HG02623 (cell line): ENCODE measurements around the gene CCDC106.

Source experiments
- ATAC-seq: cut with Tn5 transposase; IDR thresholded peaks from one replicate; pipeline ENCODE4 v1.9.1; 2021; ENCODE audit warnings: moderate library complexity; ENCODE audit not compliant: unreplicated experiment

CCDC106 gene

DNA sequence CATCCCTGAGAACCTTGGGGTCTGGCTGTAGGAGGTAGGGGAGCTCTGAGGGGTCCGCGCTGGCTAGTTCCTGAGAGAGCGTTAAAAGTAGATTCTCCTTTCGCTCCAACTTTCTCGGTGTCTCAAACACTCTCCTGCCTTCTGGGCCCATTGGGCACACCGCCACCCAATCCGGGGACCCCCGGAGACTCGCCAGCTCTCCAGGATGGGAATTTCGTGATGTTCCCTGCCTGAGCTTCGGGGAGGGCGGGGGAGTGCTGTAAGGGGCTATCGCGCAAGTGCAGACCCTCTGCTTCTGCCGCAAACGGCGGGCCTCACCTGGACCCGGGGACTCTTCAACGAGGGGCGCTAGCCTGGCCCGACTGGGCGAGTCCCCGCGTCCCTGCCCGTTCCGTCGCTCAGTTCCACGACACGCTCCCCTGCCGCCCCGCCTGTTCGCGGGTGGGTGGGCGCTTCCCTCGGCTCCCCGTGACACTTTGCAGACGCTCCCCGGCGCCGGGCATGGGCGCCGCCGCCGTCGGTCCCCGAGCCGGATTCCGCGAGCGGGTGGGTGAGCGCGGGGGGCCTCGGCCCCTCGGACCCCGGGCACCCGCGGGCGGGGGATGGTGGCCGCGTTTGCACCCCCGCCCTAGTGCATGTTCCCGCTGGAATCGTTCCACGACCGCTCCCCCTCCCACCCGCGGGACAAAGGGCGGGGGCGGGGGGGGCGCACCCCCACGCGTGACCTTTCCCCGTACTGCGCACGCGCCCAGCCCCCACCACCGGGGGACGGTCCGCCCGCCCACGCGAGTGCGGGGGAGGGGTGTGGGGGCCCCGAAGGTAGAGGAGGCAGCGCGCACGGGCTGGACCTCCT, at the start of gene CCDC106:
Gene CCDC106, plus strand, starts transcription at position 481 of the 853 bp plus-strand sequence. CDS start 835 bp downstream, outside the sequence.
- ATAC-seq = peak; percentile 37

- peak; percentile 40 for ATAC-seq
Observed at GRCh38 chr19:55598719-55599467, 49.1 kb upstream of the CCDC106 start.

- ATAC-seq = peak; percentile 51
Observed at GRCh38 chr19:55599468-55599841, 48.6 kb upstream of the CCDC106 start, which contains the start of gene FIZ1. Gene FIZ1 (minus strand): TSS chr19:55599517. CDS start chr19:55597865, 1,652 bp downstream.

GRCh38 chr19:55599842-55600661, 48.0 kb upstream of the CCDC106 start, which contains the start of gene ZNF524:
Gene ZNF524 (plus strand): TSS chr19:55600288. CDS start chr19:55602113, 1,825 bp downstream.
- peak; percentile 31 for ATAC-seq

DNA sequence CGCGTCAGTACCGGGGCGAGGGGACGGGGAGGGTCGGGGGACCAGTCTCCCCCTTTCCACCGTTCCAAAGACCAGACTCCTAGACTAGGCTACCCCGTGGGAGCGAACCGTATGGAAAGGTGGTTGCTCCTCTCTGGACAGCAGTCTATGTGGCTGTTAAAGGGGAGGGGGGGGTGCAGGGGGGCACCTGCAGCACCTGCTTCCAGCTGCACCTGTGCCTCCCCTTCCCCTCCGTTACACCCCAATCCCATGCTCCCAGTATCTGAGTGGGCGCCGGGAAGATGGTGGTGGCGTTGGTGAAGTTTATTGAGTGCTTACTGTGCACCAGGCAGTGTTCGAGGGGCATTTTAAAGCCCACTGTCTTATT, 47.4 kb upstream of the CCDC106 start:
- no peak for ATAC-seq

DNA sequence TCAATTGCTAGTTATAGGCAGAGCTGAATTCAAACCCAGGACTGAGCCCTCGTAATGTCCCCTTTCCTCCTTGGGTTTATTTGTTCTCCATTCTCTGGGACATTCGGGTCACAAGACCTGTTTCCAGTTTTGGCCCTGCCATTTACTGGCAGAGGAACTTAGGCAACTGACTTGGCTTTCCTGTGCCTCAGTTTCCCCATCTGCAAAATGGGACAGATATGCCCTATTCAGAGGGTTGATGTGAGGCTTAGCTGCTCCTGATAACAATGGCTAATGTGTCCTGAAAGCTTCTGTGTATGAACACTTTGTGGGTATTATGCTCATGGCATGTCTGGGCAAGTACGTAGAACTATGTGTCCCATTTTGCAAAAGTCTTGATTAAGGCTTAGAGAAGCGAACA, 46.9 kb upstream of the CCDC106 start:
- no peak for ATAC-seq

DNA sequence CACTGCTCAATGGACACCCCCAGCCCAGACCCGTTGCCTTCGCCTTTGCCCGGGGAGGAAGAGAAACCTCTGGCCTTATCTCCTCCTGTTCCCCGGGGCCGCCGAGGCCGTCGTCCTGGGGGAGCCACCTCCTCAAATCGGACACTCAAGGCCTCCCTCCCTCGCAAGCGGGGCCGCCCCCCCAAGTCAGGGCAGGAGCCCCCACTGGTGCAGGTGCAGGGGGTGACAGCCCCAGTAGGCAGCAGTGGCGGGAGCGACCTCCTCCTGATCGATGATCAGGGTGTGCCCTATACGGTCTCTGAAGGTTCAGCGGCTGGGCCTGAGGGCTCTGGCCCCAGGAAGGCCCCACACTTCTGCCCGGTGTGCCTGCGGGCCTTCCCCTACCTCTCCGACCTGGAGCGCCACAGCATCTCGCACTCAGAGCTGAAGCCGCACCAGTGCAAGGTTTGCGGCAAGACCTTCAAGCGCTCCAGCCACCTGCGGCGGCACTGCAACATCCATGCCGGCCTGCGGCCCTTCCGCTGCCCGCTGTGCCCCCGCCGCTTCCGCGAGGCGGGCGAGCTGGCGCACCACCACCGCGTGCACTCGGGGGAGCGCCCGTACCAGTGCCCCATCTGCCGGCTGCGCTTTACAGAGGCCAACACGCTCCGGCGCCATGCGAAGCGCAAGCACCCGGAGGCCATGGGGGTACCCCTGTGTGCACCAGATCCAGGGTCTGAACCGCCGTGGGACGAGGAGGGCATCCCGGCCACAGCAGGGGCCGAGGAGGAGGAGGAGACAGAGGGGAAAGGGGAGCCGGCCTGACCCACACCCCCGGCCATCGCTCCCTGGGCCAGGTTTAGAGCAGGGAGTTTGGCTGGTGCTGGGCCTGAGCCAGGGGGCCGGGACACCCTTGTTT, 45.7 kb upstream of the CCDC106 start:
- no peak for ATAC-seq

DNA sequence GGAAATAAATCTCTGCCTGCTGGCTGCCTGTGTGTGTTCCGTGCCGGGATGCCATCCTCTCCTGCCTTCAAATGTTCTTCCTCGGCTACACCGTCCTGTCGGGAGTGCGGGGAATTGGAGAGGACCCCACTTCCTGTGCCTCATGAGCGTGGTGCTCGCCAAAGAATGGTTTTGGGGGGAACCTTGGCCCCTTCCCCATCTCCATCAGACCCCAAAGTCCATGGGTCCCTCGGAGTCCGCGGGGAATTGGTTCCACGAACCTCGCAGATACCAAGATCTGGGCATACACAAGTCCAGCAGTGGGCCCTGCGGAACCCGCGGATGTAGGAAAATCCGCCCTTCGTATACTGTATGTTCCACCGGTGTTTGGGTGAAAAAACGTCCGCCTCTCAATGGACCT, 44.9 kb upstream of the CCDC106 start:
- ATAC-seq = no peak

GRCh38 chr19:55603581-55604292, 44.3 kb upstream of the CCDC106 start:
- ATAC-seq = no peak

DNA sequence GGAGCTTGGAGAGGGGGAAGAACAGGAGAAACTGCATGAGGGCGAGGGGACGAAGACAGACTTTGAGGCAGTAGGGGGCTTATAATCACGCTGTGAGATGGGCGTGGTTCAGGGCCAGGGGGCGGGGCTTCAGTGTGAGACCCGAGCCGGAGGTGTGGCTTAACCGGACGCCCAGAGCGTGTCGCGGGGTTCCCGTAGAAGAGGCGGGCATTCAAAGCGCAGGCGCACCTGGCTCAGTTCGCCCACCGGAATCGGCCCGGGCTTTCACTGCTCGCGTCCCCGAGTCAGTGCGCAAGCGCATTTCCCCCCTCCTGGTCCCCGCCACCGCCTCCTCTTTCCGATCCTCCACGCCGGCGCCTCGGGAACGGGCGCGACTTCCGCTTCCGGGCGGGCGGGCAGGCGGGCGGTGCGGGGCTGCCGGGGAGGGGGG, 42.8 kb upstream of the CCDC106 start:
- peak; percentile 65 for ATAC-seq

DNA sequence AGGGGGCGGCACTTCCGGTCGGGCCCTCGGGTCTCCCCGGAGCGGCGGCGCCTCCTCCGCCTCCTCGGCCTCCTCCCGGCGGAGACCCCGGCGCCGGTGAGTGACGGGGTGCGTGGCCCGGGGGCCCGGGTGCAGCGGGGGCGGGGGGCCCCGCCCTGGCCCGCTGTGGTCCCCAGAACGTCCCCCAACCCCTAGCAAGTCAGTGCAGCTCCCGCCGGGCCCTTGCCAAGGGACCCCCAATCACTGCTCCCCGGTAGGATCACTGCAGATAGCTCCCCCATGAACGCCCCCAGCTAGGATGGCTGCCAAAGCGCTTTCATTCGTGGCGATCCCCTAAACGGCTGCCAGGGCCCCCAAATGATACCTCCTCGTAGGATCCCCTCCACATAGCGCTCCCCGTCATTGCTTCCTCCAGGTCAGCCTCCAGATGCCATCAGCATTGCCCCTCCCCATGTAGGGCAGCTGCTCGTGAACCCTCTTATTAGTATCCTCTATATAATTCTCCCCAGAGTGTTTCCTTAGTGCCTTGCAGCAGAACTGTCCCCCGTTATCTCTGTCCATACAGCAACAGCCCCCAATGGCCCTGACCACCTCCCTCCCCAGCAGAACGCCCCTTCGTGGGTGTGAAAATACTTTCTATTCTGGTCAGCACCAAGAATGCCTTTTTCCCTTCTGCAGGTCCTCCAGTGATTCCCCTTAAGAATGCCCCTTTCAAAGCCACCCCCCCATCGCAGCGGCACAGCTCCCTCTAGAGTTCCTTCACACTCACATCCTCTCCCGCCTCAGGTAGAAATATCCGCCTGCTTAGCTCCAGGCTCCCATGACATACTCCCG, 42.2 kb upstream of the CCDC106 start, which contains the start of gene ZNF865:
Gene ZNF865, plus strand, starts transcription at position 11 of the 834 bp plus-strand sequence. CDS start 7,972 bp downstream, outside the sequence.
- ATAC-seq = no peak

GRCh38 chr19:55606471-55606787, 41.6 kb upstream of the CCDC106 start:
- ATAC-seq = no peak

DNA sequence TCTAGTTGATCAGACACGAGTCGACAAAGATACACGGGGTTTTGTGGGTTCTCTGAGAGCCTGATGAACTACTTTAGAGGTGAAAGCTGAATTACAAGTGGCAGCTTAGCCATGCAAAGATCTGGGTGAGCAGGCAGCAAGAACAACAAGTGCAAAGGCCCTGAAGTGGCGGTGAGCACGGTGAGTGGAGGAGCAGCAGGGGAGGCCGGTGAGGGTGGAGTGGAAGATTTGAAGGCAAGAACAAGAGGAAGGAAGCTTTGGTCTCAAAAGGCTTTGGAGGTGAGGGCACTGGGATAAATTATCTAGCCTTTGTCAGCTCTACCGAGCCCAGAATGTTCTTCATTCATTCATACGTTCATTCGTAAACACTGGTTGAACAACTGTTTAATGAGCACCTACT, 41.2 kb upstream of the CCDC106 start:
- no peak for ATAC-seq

DNA sequence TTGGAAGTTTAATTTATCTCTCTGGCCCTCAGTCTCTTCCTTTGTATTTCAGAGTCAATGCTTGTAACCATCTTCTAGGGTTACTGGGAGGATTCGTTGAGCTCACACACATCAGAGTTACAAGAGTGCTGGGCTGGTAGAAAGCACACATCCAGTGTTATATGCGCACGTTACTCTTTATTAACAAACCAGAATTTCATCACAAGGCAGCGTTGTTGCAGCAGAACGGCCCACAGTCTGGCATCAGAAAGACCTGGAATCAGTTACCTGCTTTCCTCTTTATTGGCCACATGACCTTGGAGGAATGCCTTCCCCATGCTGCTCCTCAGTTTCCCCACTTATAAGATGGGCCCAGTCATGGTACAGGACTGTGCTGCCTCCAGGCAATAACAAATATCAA, 38.7 kb upstream of the CCDC106 start:
- ATAC-seq = no peak

DNA sequence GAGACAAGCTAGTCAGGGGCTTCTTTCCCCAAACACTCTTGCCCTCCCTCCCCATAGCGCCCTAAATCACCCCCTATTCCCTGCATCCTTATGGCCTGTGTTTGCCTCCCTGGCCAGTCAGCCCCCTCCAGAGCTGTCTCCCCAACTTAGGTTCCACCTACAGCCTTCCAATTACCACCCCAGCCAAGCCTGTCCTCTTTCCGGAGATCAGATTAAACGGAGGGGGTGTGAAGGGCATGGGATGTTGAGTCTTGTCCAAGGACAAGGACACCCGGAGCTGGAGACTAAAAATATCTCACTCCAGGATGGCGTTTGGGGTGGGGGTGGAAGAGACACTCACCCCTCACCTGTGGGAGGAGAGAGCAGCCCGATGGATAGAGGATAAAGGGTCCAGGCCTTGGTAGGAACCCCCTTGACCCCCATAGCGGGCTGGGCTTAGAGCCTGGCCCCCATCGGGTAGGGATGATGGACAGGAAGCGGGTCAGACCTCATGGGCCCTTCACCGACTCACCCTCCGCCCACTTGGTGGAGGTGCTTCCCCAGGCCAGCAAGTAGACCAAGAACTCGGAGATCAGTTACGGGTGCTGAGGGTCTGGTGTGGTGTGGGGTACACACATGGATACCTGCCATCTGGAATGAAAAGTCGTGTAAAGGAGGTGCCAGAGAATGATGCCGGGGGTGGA, 36.6 kb upstream of the CCDC106 start:
- no peak for ATAC-seq

- no peak for ATAC-seq
Observed at GRCh38 chr19:55611983-55612645, 35.9 kb upstream of the CCDC106 start.

DNA sequence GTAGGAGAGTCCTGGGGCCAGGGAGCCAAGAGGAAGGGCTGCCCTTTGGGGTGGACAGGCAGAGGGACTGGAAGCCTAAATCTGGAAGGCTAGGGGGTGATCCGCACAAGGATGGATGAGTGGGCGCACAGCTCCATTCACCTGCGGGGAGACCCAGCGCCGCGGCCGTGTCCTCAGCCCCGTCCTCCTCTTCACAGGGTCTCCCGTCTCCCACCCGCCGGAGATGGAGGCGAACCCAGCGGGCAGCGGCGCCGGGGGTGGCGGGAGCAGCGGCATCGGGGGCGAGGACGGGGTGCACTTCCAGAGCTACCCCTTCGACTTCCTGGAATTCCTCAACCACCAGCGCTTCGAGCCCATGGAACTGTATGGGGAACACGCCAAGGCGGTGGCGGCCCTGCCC, 34.6 kb upstream of the CCDC106 start:
- ATAC-seq = no peak
